ENCODE data around the gene GALNTL6.

Gene GALNTL6

DNA sequence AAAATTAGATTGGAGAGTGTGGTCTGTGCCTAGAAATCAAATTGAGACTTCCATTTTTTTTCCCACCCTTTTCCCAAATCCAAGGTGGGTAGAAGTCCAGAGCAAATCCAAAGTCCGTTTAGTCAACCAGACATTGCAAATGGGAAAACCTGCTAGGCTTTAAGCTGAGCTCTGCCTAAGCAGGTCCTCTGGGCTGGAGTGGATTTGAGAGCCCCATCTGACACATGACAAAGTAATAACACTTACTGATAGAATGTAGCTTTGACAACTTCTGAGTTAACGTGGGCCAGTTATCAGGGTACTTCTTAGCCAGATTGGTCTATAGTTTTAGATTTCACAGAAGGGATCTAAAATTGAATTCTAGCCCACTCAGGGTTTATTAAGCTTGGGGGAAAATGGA lies 242.3 kb downstream of the GALNTL6 start:
- POLR2A ChIA-PET, result no interaction called here
- WGBS (ENCODE audit: insufficient coverage), result 100% methylated on average over 1 of the region's 2 CpGs

DNA sequence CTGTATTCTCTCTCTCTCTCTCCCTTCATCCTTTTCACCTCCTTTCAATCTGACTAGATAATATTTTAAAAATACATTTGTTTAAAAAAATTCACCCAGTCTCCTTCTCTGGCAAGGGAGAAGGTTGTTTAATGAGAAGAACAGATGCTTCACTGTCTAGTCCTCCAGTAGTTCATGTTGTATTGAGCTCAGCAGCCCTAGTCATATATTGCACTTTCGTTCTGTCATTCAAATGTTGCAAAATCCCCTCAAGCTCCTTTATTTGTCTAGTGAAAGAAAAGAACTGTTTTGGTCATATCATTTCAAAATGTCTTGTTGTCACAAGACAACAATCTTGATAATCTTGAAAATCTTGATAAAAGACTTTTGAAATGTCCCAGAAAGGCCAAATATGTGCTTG lies 248.0 kb downstream of the GALNTL6 start:
- POLR2A ChIA-PET, result no interaction called here
- DNase-seq, result no peak
- no peak overlapping the region for H3K27ac ChIP-seq (ENCODE audit: insufficient read depth in 1 of 2, low read depth in 1 of 2, low read length in 2 of 2, poor library complexity in 1 of 2, severe bottlenecking in 2 of 2)
- no peak overlapping the region for H3K4me3 ChIP-seq (ENCODE audit: control insufficient read depth in 1 of 7, extremely low read depth in 1 of 7, insufficient read depth in 4 of 7, low read depth in 2 of 7, low read length in 6 of 7)
- H3K9me3 ChIP-seq (ENCODE audit: control extremely low read depth in 1 of 5, control insufficient read depth in 4 of 5, insufficient read depth in 2 of 5, low read depth in 1 of 5, low read length in 4 of 5), result no peaks in the 10 kb centered on the region
- no CpG with 5 or more reads among the region's 1 CpG for WGBS (ENCODE audit: insufficient coverage)
- H3K36me3 ChIP-seq (ENCODE audit: control insufficient read depth in 4 of 4, insufficient read depth in 4 of 4, low read length in 3 of 4), result no peaks in the 10 kb centered on the region
- H3K27me3 ChIP-seq (replicated peaks in 2 of 5; ENCODE audit: control insufficient read depth in 4 of 5, insufficient read depth in 5 of 5, low read length in 4 of 5), result no peaks in the 10 kb centered on the region
- CTCF ChIA-PET, result no interaction called here
- no peaks in the 10 kb centered on the region for H3K4me1 ChIP-seq (ENCODE audit: control extremely low read depth in 1 of 4, control insufficient read depth in 4 of 4, insufficient read depth in 4 of 4, low read length in 3 of 4)

More for the DNA sequence above, 242.3 kb downstream of the GALNTL6 start:
- Histone ChIP-seq H3K36me3 (ENCODE audit: control insufficient read depth in 4 of 4, insufficient read depth in 4 of 4, low read length in 3 of 4) (no peaks in the 10 kb centered on the region), H3K27me3 (replicated peaks in 2 of 5; ENCODE audit: control insufficient read depth in 4 of 5, insufficient read depth in 5 of 5, low read length in 4 of 5) (no peaks in the 10 kb centered on the region), H3K4me1 (ENCODE audit: control extremely low read depth in 1 of 4, control insufficient read depth in 4 of 4, insufficient read depth in 4 of 4, low read length in 3 of 4) (peaks cover 0 to 26% (median 0%) of the 10 kb centered on the region in 4 experiments), H3K27ac (ENCODE audit: insufficient read depth in 1 of 2, low read depth in 1 of 2, low read length in 2 of 2, poor library complexity in 1 of 2, severe bottlenecking in 2 of 2) (no peak overlapping the region), H3K4me3 (ENCODE audit: control insufficient read depth in 1 of 7, extremely low read depth in 1 of 7, insufficient read depth in 4 of 7, low read depth in 2 of 7, low read length in 6 of 7) (peak overlapping the region in 2 of 7 experiments; percentile 66 to 67), H3K9me3 (ENCODE audit: control extremely low read depth in 1 of 5, control insufficient read depth in 4 of 5, insufficient read depth in 2 of 5, low read depth in 1 of 5, low read length in 4 of 5) (no peaks in the 10 kb centered on the region)
- CTCF ChIA-PET, result no interaction called here
- DNase-seq, result no peak

DNA sequence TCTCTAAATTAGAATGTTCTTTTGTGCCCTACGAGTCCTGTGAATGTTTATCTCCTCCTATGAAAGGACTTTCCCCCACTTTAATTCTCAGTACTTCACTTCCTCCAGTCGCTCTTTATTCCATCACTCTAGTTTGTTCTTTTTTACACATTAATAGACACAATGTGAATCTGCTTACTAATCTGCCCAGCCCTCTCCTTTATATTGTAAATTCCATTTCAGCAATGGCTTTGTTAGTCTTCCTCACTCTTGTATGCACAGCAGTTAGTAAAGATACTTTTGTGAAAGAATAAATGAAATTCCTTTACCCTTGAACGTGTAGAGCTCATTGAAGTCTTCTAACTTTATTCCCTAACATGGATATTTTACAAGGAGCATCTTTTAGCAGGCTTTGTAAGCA lies 255.3 kb downstream of the GALNTL6 start:
- H3K9me3 ChIP-seq (ENCODE audit: control extremely low read depth in 1 of 5, control insufficient read depth in 4 of 5, insufficient read depth in 2 of 5, low read depth in 1 of 5, low read length in 4 of 5), result no peaks in the 10 kb centered on the region
- CTCF ChIA-PET, result no interaction called here
- POLR2A ChIA-PET, result interaction anchor here (0.5 kb wide), 1 partner anchor 1930 kb away, joined by 3 read pairs; no protein-coding TSS in a partner anchor
- no peaks in the 10 kb centered on the region for H3K4me1 ChIP-seq (ENCODE audit: control extremely low read depth in 1 of 4, control insufficient read depth in 4 of 4, insufficient read depth in 4 of 4, low read length in 3 of 4)
- H3K4me3 ChIP-seq (ENCODE audit: control insufficient read depth in 1 of 7, extremely low read depth in 1 of 7, insufficient read depth in 4 of 7, low read depth in 2 of 7, low read length in 6 of 7), result no peak overlapping the region
- H3K27ac ChIP-seq (ENCODE audit: insufficient read depth in 1 of 2, low read depth in 1 of 2, low read length in 2 of 2, poor library complexity in 1 of 2, severe bottlenecking in 2 of 2), result no peak overlapping the region
- 71% methylated on average over 1 of the region's 3 CpGs for WGBS (ENCODE audit: insufficient coverage)
- H3K36me3 ChIP-seq (ENCODE audit: control insufficient read depth in 4 of 4, insufficient read depth in 4 of 4, low read length in 3 of 4), result no peaks in the 10 kb centered on the region
- no peak for DNase-seq
- no peaks in the 10 kb centered on the region for H3K27me3 ChIP-seq (replicated peaks in 2 of 5; ENCODE audit: control insufficient read depth in 4 of 5, insufficient read depth in 5 of 5, low read length in 4 of 5)

DNA sequence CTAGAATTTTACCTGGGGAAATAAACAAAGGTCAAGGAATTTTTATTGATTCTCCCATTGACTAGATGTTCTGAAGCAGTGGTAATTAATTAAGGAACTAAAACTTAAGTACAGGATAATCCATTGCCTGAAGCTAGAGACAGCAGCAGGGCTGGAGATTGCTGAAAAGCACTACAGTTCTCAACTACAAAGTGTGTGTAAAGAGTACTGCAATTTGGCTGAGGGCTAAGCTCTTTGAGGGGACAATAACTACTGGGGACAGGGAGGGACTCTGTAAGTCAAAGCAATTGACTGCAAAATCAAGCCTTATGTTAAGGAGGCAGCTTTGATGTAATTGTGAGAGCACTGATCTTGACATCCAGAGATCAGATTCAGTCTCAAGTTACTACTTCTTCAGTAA lies 260.4 kb downstream of the GALNTL6 start:
- Histone ChIP-seq H3K9me3 (ENCODE audit: control extremely low read depth in 1 of 5, control insufficient read depth in 4 of 5, insufficient read depth in 2 of 5, low read depth in 1 of 5, low read length in 4 of 5) (peaks cover 0 to 2% (median 0%) of the 10 kb centered on the region in 5 experiments), H3K4me1 (ENCODE audit: control extremely low read depth in 1 of 4, control insufficient read depth in 4 of 4, insufficient read depth in 4 of 4, low read length in 3 of 4) (no peaks in the 10 kb centered on the region), H3K36me3 (ENCODE audit: control insufficient read depth in 4 of 4, insufficient read depth in 4 of 4, low read length in 3 of 4) (no peaks in the 10 kb centered on the region), H3K27ac (ENCODE audit: insufficient read depth in 1 of 2, low read depth in 1 of 2, low read length in 2 of 2, poor library complexity in 1 of 2, severe bottlenecking in 2 of 2) (no peak overlapping the region), H3K4me3 (ENCODE audit: control insufficient read depth in 1 of 7, extremely low read depth in 1 of 7, insufficient read depth in 4 of 7, low read depth in 2 of 7, low read length in 6 of 7) (no peak overlapping the region), H3K27me3 (replicated peaks in 2 of 5; ENCODE audit: control insufficient read depth in 4 of 5, insufficient read depth in 5 of 5, low read length in 4 of 5) (no peaks in the 10 kb centered on the region)
- DNase-seq, result no peak
- CTCF ChIA-PET, result no interaction called here
- POLR2A ChIA-PET, result no interaction called here

DNA sequence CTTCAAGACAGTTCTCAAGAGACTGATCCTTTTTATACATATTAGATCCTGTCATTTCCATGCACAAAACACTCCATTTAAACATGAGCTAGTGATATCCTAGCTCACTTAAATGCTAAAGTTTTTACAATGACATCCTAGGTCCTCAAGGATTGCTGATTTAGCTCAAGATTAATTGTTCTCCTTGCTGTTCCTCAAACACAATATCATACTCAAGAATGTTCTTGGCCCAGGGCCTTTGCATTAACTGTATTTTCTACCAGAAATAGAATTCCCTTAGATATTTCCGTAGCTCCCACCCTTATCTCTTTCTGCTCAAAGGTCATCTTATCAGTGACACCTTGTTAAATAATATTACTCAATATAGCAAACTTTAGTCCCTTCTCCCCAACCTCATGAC lies 270.1 kb downstream of the GALNTL6 start:
- no peaks in the 10 kb centered on the region for H3K27me3 ChIP-seq (replicated peaks in 2 of 5; ENCODE audit: control insufficient read depth in 4 of 5, insufficient read depth in 5 of 5, low read length in 4 of 5)
- no peaks in the 10 kb centered on the region for H3K9me3 ChIP-seq (ENCODE audit: control extremely low read depth in 1 of 5, control insufficient read depth in 4 of 5, insufficient read depth in 2 of 5, low read depth in 1 of 5, low read length in 4 of 5)
- H3K4me1 ChIP-seq (ENCODE audit: control extremely low read depth in 1 of 4, control insufficient read depth in 4 of 4, insufficient read depth in 4 of 4, low read length in 3 of 4), result no peaks in the 10 kb centered on the region
- DNase-seq, result no peak
- H3K36me3 ChIP-seq (ENCODE audit: control insufficient read depth in 4 of 4, insufficient read depth in 4 of 4, low read length in 3 of 4), result no peaks in the 10 kb centered on the region
- ChIA-PET CTCF (interaction anchor here (1.1 kb wide), 1 partner anchor 45 kb away, joined by 3 read pairs; no protein-coding TSS in a partner anchor), POLR2A (no interaction called here)
- H3K27ac ChIP-seq (ENCODE audit: insufficient read depth in 1 of 2, low read depth in 1 of 2, low read length in 2 of 2, poor library complexity in 1 of 2, severe bottlenecking in 2 of 2), result no peak overlapping the region
- H3K4me3 ChIP-seq (ENCODE audit: control insufficient read depth in 1 of 7, extremely low read depth in 1 of 7, insufficient read depth in 4 of 7, low read depth in 2 of 7, low read length in 6 of 7), result no peak overlapping the region
- WGBS (ENCODE audit: insufficient coverage), result 82% methylated on average over 1 of the region's 1 CpG

DNA sequence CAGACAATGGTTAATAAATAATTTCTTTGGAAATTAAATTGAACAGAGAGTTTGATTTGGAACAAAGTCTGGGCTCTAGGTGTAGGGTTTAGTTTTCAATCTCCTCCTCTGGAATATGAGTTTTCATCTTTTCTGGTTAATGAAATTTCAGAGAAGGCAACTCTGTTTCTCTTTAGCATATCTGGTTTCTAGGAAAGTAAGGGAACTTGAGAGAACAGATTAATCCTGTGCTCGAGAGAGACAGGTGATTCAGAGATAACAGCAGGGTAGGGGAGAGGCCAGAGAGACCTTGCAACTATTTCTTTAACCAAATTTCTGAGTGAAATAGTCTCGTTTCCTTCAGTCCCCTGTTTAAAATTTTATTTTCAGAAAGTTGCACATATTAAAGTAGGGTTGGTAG lies 275.4 kb downstream of the GALNTL6 start:
- no peak for DNase-seq
- CTCF ChIA-PET, result no interaction called here

DNA sequence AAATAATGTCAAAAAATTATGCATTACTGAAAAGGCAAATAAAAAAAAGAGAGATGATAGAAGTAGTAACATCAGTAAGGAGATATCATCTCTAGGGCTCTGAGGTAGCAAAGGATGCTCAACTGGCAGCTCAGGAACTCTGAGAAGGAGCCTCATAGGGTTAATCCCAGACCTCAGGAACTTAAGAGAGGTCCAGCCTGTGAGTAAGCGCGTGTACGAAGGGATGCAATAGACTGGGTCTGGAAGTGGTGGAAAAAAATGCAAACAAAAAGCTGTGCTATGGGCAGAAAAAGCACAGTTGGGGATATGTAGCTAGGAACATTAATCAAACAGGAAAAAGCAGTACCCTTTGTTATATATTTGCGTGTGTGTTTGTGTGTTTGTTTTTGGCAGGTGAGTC lies 282.0 kb downstream of the GALNTL6 start:
- CTCF ChIA-PET, result interaction anchor here (0.6 kb wide), 1 partner anchor 1114 kb away, joined by 3 read pairs; no protein-coding TSS in a partner anchor
- no peak overlapping the region for H3K27ac ChIP-seq (ENCODE audit: insufficient read depth in 1 of 2, low read depth in 1 of 2, low read length in 2 of 2, poor library complexity in 1 of 2, severe bottlenecking in 2 of 2)
- peaks cover 0 to 3% (median 0%) of the 10 kb centered on the region in 4 experiments for H3K4me1 ChIP-seq (ENCODE audit: control extremely low read depth in 1 of 4, control insufficient read depth in 4 of 4, insufficient read depth in 4 of 4, low read length in 3 of 4)
- POLR2A ChIA-PET, result no interaction called here
- no peaks in the 10 kb centered on the region for H3K9me3 ChIP-seq (ENCODE audit: control extremely low read depth in 1 of 5, control insufficient read depth in 4 of 5, insufficient read depth in 2 of 5, low read depth in 1 of 5, low read length in 4 of 5)
- H3K27me3 ChIP-seq (replicated peaks in 2 of 5; ENCODE audit: control insufficient read depth in 4 of 5, insufficient read depth in 5 of 5, low read length in 4 of 5), result no peaks in the 10 kb centered on the region
- no peak for DNase-seq
- H3K36me3 ChIP-seq (ENCODE audit: control insufficient read depth in 4 of 4, insufficient read depth in 4 of 4, low read length in 3 of 4), result no peaks in the 10 kb centered on the region
- H3K4me3 ChIP-seq (ENCODE audit: control insufficient read depth in 1 of 7, extremely low read depth in 1 of 7, insufficient read depth in 4 of 7, low read depth in 2 of 7, low read length in 6 of 7), result no peak overlapping the region
- WGBS (ENCODE audit: insufficient coverage), result 100% methylated on average over 4 of the region's 4 CpGs

More for the DNA sequence above, 275.4 kb downstream of the GALNTL6 start:
- Histone ChIP-seq H3K9me3 (ENCODE audit: control extremely low read depth in 1 of 5, control insufficient read depth in 4 of 5, insufficient read depth in 2 of 5, low read depth in 1 of 5, low read length in 4 of 5) (no peaks in the 10 kb centered on the region), H3K4me1 (ENCODE audit: control extremely low read depth in 1 of 4, control insufficient read depth in 4 of 4, insufficient read depth in 4 of 4, low read length in 3 of 4) (no peaks in the 10 kb centered on the region), H3K27ac (ENCODE audit: insufficient read depth in 1 of 2, low read depth in 1 of 2, low read length in 2 of 2, poor library complexity in 1 of 2, severe bottlenecking in 2 of 2) (no peak overlapping the region), H3K36me3 (ENCODE audit: control insufficient read depth in 4 of 4, insufficient read depth in 4 of 4, low read length in 3 of 4) (no peaks in the 10 kb centered on the region), H3K4me3 (ENCODE audit: control insufficient read depth in 1 of 7, extremely low read depth in 1 of 7, insufficient read depth in 4 of 7, low read depth in 2 of 7, low read length in 6 of 7) (no peak overlapping the region), H3K27me3 (replicated peaks in 2 of 5; ENCODE audit: control insufficient read depth in 4 of 5, insufficient read depth in 5 of 5, low read length in 4 of 5) (no peaks in the 10 kb centered on the region)
- WGBS (ENCODE audit: insufficient coverage), result 100% methylated on average over 2 of the region's 2 CpGs
- POLR2A ChIA-PET, result no interaction called here

All from common myeloid progenitor, CD34-positive (primary cell).